GM18873 (cell line): Measurements from ENCODE around the gene DISC1.

Source experiments
- ATAC-seq: cut with Tn5 transposase; IDR thresholded peaks from one replicate; pipeline ENCODE4 v1.9.1; 2021; ENCODE audit warnings: mild to moderate bottlenecking, moderate library complexity, moderate number of reproducible peaks; ENCODE audit not compliant: unreplicated experiment, low FRiP score

The DISC1 gene

DNA sequence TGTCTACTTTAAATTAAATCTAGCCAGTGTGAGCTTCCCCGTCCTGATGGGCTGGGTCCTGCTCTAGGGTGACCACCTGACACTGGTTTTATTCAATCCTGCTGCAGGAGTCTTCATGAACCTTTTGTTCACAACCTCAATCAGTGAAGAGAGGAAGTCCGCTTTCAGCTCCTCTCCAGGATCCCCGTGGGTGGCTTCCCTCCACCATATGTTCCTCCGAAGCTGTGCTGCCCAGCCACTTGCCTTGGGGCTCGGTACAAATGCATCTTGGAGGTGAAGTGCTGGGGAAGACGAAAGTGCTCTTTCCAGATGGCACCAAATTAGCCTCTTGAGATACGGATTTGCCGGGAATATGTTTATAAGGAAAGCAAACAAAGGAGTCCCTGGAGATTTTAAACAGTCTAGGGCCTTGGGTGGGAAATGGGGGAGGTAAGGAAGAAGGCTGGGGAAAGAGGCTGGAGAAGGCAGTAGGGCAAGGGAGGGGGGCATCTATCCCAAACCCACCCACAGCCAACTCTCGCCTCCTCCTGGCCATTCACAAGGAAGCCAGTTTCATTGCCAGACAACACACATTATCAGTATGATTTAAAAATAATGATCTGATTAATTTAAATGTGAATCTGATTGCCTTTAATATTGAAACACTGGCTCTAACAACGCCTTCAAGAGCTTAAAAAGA is 430.8 kb downstream of the DISC1 start:
- ATAC-seq, result no peak

DNA sequence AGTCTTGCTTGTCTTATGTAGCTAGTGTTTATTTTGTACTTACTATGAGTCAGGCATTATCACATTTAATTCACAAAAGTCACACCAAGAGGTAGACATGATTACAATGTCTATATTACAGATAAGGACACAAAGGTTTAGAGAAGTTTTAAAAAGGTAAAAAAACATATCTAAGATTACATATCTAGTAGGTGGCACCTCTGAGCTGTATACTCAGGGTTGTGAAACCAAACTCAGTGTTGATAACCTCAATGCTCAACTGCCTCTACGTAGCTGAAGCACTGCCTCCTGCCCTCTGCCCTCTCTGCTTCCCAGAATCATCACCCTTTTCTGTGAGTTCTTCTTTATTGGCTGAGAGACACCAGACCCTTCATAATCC is 431.3 kb downstream of the DISC1 start:
- no peak for ATAC-seq

DNA sequence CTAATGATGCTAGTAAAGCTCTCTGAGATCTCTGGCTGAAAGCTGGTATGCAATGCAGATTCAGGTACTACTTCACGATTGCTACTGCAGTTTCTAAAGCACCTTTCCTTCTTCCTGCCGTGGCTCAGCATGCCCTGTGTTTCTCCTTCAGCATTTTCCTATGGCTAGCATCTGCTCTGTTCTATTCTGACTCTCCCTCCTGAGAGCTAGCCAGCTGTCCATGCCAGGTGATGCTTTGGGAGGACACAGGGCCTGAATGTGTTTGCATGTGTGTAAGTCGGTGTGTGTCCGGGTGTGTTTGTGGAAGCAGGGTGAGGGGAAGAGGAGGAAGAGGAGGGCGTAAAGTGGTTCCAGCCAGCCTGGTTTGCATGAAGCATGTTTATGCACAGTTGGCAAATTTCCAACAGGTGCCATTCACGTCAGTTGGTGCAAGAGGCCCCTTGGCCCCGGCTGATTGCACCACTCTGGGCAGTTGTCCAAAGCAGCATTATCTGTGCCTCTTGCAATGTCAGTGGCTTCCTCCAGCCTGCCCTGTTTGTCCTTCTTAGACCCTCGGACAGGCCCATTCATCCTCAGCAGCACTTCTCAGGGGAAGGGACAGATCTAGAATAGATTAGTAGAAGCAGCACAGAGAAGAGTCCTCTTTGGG is 433.3 kb downstream of the DISC1 start:
- no peak for ATAC-seq

DNA sequence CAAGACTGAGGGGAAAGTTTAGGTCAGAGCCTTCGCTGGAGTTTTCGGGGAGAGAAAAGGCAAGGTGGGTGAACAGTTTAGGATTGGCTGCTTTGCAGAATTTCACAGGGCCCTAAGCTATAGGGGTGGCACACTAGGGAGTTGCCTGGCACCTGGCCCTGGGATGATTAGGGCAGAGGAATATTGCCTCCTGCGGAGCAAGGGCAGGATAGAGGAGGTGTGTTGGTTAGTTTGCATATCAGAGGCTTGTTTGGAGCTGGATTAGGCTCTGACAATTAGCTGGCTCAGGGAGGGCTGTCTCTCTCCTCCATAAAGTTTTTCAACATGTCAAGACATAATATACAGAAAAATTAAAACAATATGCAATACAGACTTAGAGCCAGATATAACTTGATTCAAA is 436.4 kb downstream of the DISC1 start:
- ATAC-seq, result no peak

DNA sequence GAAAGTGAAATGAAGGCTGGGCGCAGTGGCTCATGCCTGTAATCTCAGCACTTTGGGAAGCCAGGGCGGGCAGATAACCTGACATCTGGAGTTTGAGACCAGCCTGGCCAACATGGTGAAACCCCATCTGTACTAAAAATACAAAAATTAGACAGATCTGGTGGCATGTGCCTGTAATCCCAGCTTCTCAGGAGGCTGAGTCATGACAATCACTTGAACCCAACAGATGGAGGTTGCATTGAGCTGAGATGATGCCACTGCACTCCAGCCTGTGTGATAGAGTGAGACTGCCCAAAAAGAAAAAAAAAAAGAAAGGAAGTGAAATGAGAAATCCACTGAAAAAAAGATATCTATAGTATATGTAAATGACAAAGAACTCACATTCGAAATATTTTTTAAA is 439.9 kb downstream of the DISC1 start:
- ATAC-seq, result no peak

DNA sequence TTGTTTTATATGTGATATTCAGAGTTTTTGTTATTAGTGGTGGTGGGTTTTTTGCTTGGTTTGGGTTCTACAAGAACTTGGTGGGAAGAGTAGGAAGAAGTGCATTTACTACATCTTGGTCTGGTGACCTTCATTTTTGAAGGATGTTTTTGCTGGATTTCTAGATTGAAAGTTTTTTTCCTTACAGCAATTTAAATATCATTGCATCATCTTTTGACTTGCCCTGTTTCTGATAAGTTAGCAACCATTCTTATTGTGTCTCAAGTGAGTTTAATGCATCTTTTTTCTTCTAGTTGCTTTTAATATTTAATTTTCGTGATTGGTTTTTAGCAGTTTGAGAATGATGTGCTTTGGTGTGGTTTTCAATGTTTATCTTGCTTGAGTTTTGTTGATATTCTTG is 447.7 kb downstream of the DISC1 start:
- no peak for ATAC-seq

DNA sequence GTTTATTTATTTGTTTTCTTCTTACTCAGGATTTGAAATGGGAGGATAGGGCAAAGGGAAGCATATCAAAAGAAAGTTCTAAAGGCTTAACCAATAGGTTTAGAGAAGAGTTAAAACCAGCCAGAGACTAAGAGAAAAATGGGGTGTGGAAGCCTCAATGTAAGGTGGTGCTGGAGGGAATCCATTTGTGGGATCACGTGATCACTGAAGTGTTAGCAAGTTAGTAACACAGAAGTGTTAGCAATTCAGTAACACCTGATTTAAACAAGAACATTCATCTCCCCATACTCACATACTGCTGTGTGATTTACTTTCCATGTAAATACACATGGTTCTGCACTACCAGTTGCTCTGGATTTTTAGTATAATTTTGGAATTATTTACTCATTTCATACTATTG is 451.2 kb downstream of the DISC1 start:
- ATAC-seq, result no peak

DNA sequence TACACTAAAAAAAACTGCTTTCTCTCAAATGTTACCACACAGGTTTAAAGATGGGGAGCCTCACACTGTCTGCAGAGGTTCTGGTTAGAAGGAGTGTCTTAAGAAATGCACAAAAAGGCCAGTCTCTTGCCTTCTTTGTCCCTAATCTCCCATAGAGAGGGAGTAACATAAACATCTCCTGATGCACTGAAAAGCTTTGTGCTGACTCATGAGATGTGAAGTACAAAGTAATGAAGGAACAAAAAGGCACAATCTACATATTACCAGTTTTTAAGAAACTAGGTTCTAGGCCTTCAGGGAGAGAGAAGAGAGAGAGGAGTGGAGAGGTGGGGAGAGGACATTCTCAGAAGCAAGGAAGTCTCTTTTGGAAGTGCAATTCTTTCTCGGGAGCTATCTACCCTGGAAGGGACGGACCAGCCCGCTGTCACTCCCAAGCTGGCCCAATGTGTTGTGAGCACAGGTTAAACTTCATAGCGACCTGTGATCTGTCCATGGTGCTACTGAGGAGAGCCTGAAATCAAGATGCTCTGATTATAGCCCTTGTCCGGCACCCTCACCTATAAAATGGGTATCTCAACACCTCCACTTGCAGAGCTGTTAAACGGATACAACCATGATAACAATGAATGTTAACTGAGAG is 458.1 kb downstream of the DISC1 start:
- ATAC-seq, result no peak

DNA sequence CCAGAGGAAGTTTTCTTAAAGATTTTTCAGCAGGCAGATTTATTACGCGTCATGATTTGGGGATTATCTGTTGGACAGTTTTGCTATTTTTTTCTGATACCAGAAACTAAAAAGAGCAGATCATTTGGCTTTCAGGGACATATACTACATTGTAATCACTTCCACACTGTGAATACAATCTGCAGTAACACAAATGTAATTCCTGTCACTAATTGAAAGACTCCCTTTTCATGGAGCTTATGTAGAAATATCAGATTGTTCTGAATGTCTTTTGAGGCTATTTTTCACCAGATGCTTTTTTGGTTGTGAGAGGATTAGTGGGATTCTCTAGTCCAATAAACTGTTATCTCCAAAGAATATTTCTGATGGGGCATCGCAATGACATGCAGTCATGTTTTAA is 464.2 kb downstream of the DISC1 start:
- ATAC-seq, result no peak
